HepG2 (cell line): ENCODE measurements around the gene SNF8. TPM values are rescaled to one million over a fixed set of nuclear protein-coding genes. Genes with fewer than 3 reads are reported as not detected.
A peak's percentile ranks its signal among the peaks of the same experiment; 100 is the strongest.

Experiments used
- FOSL1 ChIP-seq: sonication (generic); formaldehyde crosslinking; IDR thresholded peaks from 2 replicates; pipeline ENCODE4 v1.9.0; 2021; ENCODE audit warnings: missing genetic modification reagents, borderline replicate concordance
- FOSL2 ChIP-seq: sonication (generic); formaldehyde crosslinking; IDR thresholded peaks from 2 replicates; pipeline ENCODE4 v1.4.0; 2020; ENCODE audit warnings: missing genetic modification reagents
- FOXO1 ChIP-seq: sonication (generic); formaldehyde crosslinking; IDR thresholded peaks from 2 replicates; pipeline ENCODE4 v1.4.0; 2020; ENCODE audit warnings: missing genetic modification reagents
- IRX3 ChIP-seq: sonication (generic); formaldehyde crosslinking; IDR thresholded peaks from 2 replicates; pipeline ENCODE4 v1.8.1; 2023; ENCODE audit warnings: mild to moderate bottlenecking, low read depth, missing genetic modification reagents, borderline replicate concordance
- KDM4B ChIP-seq: sonication (generic); formaldehyde crosslinking; IDR thresholded peaks from 2 replicates; pipeline ENCODE4 v1.4.0; 2020; ENCODE audit warnings: missing genetic modification reagents
- MAFG ChIP-seq: sonication (generic); formaldehyde crosslinking; IDR thresholded peaks from 2 replicates; pipeline ENCODE4 v1.5.1; 2020; ENCODE audit warnings: mild to moderate bottlenecking, missing genetic modification reagents
- NFYB ChIP-seq: sonication (generic); formaldehyde crosslinking; IDR thresholded peaks from 2 replicates; pipeline ENCODE4 v1.4.0; 2020; ENCODE audit warnings: missing genetic modification reagents
- ONECUT2 ChIP-seq: sonication (generic); formaldehyde crosslinking; IDR thresholded peaks from 2 replicates; pipeline ENCODE4 v1.4.0; 2020; ENCODE audit warnings: missing genetic modification reagents
- PCBP2 ChIP-seq: fragments of 200-400 bp; formaldehyde crosslinking; optimal IDR thresholded peaks from 2 replicates; pipeline ENCODE3; 2018; ENCODE audit warnings: low read length, low read depth; ENCODE audit not compliant: poor library complexity, severe bottlenecking
- RAD21 ChIP-seq: fragments of 450-650 bp; formaldehyde crosslinking; IDR thresholded peaks from 2 replicates; pipeline ENCODE4 v1.5.0; 2020; ENCODE audit warnings: mild to moderate bottlenecking
- RFX5 ChIP-seq: IDR thresholded peaks from 2 replicates; pipeline ENCODE4 v1.6.1; 2011; ENCODE audit warnings: low read depth, low read length, improper control_type of control experiment
- SMARCE1 ChIP-seq: fragments of 450-650 bp; IDR thresholded peaks from 2 replicates; pipeline ENCODE4 v1.6.1; 2017; ENCODE audit warnings: borderline replicate concordance
- TAF1 ChIP-seq: sonication (generic); formaldehyde crosslinking; IDR thresholded peaks from 2 replicates; pipeline ENCODE4 v1.4.0; 2020; ENCODE audit warnings: missing genetic modification reagents
- ZNF10 ChIP-seq: sonication (generic); formaldehyde crosslinking; IDR thresholded peaks from 2 replicates; pipeline ENCODE4 v1.4.0; 2020; ENCODE audit warnings: mild to moderate bottlenecking, low read depth, missing genetic modification reagents, borderline replicate concordance
- ZNF33A ChIP-seq: sonication (generic); formaldehyde crosslinking; IDR thresholded peaks from 2 replicates; pipeline ENCODE4 v1.5.1; 2020; ENCODE audit warnings: missing genetic modification reagents, mild to moderate bottlenecking, moderate library complexity, borderline replicate concordance
- ZNF496 ChIP-seq: sonication (generic); formaldehyde crosslinking; IDR thresholded peaks from 2 replicates; pipeline ENCODE4 v1.8.1; 2023; ENCODE audit warnings: mild to moderate bottlenecking, moderate library complexity, missing genetic modification reagents; ENCODE audit not compliant: insufficient replicate concordance
- ZNF552 ChIP-seq: sonication (generic); formaldehyde crosslinking; IDR thresholded peaks from 2 replicates; pipeline ENCODE4 v1.9.0; 2022; ENCODE audit warnings: missing genetic modification reagents, mild to moderate bottlenecking, borderline replicate concordance
- ZNF572 ChIP-seq: sonication (generic); formaldehyde crosslinking; IDR thresholded peaks from 2 replicates; pipeline ENCODE4 v1.5.1; 2020; ENCODE audit warnings: mild to moderate bottlenecking, missing genetic modification reagents
- ZNF766 ChIP-seq: sonication (generic); formaldehyde crosslinking; IDR thresholded peaks from 2 replicates; pipeline ENCODE4 v1.5.0; 2020; ENCODE audit warnings: missing genetic modification reagents, borderline replicate concordance
- ZSCAN31 ChIP-seq: sonication (generic); formaldehyde crosslinking; IDR thresholded peaks from 2 replicates; pipeline ENCODE4 v1.5.0; 2020; ENCODE audit warnings: low read depth, mild to moderate bottlenecking, missing genetic modification reagents
- polyA plus RNA-seq, 8 experiments: library from polyadenylated mRNA; depleted of rRNA in 3 of 8; stranded (reverse) in 7 of 8; unstranded in 1 of 8; fragments of >200 nt; fragmentation: Illumina TruSeq in 4 of 8; extraction: Trizol in 4 of 8; gene quantifications; 2 replicates each; pipeline versions ENCODE4 v1.2.1 to v1.2.3, GENCODE V29; 2011 to 2016; ENCODE audit warnings: low read depth in 4 of 8, missing spikeins in 1 of 8, mixed read lengths in 1 of 8; ENCODE audit not compliant: insufficient read depth in 1 of 8
- total RNA-seq, 5 experiments: library from RNA; depleted of rRNA; stranded (reverse); fragments of >200 nt; fragmentation: Illumina TruSeq; extraction: Trizol; gene quantifications; 2 replicates each; pipeline ENCODE4 v1.2.3, GENCODE V29; 2016; ENCODE audit warnings: low read depth in 1 of 5
- TF ChIP-seq, protein P1 (sequence below): sonication (generic); formaldehyde crosslinking; IDR thresholded peaks from 2 replicates; pipeline ENCODE4 v1.5.0; 2020; ENCODE audit warnings: mild to moderate bottlenecking, missing genetic modification reagents, borderline replicate concordance
- TF ChIP-seq, protein P2 (sequence below): sonication (generic); formaldehyde crosslinking; IDR thresholded peaks from 2 replicates; pipeline ENCODE4 v1.9.0; 2021; ENCODE audit warnings: missing genetic modification reagents, mild to moderate bottlenecking, borderline replicate concordance
- TF ChIP-seq, protein P3 (sequence below): sonication (generic); formaldehyde crosslinking; IDR thresholded peaks from 2 replicates; pipeline ENCODE4 v1.4.0; 2020; ENCODE audit warnings: mild to moderate bottlenecking, low read depth, missing genetic modification reagents

SNF8 gene
- total and polyA plus RNA-seq, 2 of the 13 experiments (the other 11 are each of a cell fraction or from before 2014, with no cell fraction given) = 114 to 153 TPM

DNA sequence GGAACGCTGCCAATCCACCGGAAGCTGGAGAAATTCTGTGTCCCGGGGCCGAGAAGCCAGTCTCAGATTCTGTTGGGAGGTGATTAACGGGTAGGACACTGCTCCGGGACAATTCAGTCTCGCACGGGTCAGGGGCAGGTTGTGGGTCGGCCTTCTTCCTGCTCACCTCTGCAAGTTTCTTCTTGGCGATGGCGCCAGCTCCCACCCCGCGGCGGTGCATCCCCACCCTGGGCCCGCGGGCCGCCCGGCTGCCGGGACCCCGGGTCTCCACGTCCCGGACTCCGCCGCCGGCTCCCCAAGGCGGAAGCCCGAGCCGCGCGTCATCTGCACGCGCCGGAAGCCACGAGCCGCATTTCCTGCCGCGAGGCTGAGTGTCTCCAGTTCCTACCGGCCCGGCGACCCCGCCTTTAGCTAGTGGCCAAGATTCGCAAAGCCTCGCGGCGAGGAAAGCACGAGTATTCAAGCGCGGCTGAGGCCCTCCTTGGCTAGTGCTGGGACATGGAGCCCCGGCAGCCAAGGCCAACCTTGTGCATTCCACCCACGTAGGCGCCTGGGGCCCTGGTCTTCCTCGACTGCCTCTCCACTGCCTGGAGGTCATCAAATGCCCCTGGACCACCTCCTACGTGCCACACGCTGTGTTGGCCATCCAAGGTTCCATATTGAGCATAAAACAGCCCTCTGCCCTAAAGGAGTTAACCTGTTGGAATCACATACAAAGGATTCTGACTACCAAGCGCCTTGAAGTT, at the start of gene SNF8 (continued):
- TF ChIP-seq ZNF33A = 0 out of 2 replicates have a peak, but pooled peaks have one; percentile 38
- peak; percentile 91 for TF ChIP-seq ZNF552 (CRISPR knock-in tag)
- peak; percentile 83 for TF ChIP-seq FOXO1 (CRISPR knock-in tag)
- no peak for TF ChIP-seq FOSL1 (CRISPR knock-in tag)
- peak; percentile 53; the same call in 1 of the 2 replicates for TF ChIP-seq RFX5
- TF ChIP-seq, protein P1, sequence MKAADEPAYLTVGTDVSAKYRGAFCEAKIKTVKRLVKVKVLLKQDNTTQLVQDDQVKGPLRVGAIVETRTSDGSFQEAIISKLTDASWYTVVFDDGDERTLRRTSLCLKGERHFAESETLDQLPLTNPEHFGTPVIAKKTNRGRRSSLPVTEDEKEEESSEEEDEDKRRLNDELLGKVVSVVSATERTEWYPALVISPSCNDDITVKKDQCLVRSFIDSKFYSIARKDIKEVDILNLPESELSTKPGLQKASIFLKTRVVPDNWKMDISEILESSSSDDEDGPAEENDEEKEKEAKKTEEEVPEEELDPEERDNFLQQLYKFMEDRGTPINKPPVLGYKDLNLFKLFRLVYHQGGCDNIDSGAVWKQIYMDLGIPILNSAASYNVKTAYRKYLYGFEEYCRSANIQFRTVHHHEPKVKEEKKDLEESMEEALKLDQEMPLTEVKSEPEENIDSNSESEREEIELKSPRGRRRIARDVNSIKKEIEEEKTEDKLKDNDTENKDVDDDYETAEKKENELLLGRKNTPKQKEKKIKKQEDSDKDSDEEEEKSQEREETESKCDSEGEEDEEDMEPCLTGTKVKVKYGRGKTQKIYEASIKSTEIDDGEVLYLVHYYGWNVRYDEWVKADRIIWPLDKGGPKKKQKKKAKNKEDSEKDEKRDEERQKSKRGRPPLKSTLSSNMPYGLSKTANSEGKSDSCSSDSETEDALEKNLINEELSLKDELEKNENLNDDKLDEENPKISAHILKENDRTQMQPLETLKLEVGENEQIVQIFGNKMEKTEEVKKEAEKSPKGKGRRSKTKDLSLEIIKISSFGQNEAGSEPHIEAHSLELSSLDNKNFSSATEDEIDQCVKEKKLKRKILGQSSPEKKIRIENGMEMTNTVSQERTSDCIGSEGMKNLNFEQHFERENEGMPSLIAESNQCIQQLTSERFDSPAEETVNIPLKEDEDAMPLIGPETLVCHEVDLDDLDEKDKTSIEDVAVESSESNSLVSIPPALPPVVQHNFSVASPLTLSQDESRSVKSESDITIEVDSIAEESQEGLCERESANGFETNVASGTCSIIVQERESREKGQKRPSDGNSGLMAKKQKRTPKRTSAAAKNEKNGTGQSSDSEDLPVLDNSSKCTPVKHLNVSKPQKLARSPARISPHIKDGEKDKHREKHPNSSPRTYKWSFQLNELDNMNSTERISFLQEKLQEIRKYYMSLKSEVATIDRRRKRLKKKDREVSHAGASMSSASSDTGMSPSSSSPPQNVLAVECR (CRISPR knock-in tag) = peak; percentile 99
- TF ChIP-seq IRX3 (CRISPR knock-in tag) = no peak; the same call in none of the 2 replicates
- TF ChIP-seq RAD21 (CRISPR knock-in tag) = peak; percentile 71; the same call in 1 of the 2 replicates
- TF ChIP-seq ZNF496 (CRISPR knock-in tag) = no peak
- no peak for TF ChIP-seq MAFG (CRISPR knock-in tag)
- TF ChIP-seq PCBP2 = no peak
- peak; percentile 96; the same call in 1 of the 2 replicates for TF ChIP-seq ZNF572 (CRISPR knock-in tag)
- TF ChIP-seq FOSL2 (CRISPR knock-in tag) = peak; percentile 68; the same call in 1 of the 2 replicates
- TF ChIP-seq, protein P2, sequence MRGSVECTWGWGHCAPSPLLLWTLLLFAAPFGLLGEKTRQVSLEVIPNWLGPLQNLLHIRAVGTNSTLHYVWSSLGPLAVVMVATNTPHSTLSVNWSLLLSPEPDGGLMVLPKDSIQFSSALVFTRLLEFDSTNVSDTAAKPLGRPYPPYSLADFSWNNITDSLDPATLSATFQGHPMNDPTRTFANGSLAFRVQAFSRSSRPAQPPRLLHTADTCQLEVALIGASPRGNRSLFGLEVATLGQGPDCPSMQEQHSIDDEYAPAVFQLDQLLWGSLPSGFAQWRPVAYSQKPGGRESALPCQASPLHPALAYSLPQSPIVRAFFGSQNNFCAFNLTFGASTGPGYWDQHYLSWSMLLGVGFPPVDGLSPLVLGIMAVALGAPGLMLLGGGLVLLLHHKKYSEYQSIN (CRISPR knock-in tag) = no peak
- TF ChIP-seq ZNF10 (CRISPR knock-in tag) = no peak
- TF ChIP-seq, protein P3, sequence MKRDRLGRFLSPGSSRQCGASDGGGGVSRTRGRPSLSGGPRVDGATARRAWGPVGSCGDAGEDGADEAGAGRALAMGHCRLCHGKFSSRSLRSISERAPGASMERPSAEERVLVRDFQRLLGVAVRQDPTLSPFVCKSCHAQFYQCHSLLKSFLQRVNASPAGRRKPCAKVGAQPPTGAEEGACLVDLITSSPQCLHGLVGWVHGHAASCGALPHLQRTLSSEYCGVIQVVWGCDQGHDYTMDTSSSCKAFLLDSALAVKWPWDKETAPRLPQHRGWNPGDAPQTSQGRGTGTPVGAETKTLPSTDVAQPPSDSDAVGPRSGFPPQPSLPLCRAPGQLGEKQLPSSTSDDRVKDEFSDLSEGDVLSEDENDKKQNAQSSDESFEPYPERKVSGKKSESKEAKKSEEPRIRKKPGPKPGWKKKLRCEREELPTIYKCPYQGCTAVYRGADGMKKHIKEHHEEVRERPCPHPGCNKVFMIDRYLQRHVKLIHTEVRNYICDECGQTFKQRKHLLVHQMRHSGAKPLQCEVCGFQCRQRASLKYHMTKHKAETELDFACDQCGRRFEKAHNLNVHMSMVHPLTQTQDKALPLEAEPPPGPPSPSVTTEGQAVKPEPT (CRISPR knock-in tag) = peak; percentile 97
- peak; percentile 35; the same call in 1 of the 2 replicates for TF ChIP-seq KDM4B (CRISPR knock-in tag)
- TF ChIP-seq ONECUT2 = no peak
- peak; percentile 90 for TF ChIP-seq ZSCAN31 (CRISPR knock-in tag)
- no peak for TF ChIP-seq NFYB
- no peak for TF ChIP-seq SMARCE1
- TF ChIP-seq ZNF766 (CRISPR knock-in tag) = peak; percentile 81; the same call in 1 of the 2 replicates
- TF ChIP-seq TAF1 (CRISPR knock-in tag) = peak; percentile 96
